SH-SY5Y (cell line): ENCODE data around the gene SNED1.

Experiments used
- GATA2 ChIP-seq: IDR thresholded peaks from 2 replicates; pipeline ENCODE4 v1.6.1; 2011; ENCODE audit warnings: mild to moderate bottlenecking, low read depth, low read length
- GATA3 ChIP-seq: IDR thresholded peaks from 2 replicates; pipeline ENCODE4 v1.6.1; 2011; ENCODE audit warnings: low read depth, mild to moderate bottlenecking, low read length, moderate library complexity

DNA sequence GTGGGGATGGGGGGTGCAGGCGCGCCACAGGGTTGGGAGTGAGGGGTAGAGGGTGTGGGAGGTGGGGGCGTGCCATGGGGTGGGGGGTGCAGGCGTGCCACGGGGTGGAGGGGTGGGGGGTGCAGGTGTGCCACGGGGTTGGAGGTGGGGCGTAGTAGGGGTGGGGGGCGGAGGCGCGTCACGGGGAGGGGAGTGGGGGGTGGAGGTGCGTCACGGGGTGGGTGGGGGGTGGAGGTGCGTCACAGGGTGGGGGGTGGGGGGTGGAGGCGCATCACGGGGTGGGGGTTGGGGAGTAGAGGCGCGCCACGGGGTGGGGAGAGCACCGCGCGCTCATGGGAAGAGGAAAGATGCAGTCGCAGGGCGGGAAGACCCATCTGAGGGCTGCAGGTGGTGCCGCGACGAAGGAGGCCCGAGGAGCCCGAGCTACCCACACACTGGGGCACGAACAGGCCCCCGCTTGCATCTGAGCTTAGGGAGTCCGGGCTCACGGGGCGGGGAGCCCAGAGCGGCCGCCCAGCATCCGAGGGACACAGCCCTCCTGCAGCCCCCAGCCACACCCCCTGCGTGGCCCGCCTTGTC lies 37.5 kb downstream of the SNED1 start:
- TF ChIP-seq GATA3 = no peak
- TF ChIP-seq GATA2 = no peak
